ENCODE measurements around the gene EP300.
"Not testable (repeated sequence)": the region's sequence is repeated elsewhere in the genome, so short reads cannot be mapped to it uniquely, and the experiment has no call there.

Gene EP300

GRCh38 chr22:41132550-41132949, 40.2 kb downstream of the EP300 start:
- DNase-seq = no peak
- in situ Hi-C loops (cut with MboI; ENCODE audit: low pct_unique_long_range_greater_than_20kb, low sequenced_read_pairs) = no loop called here

- in situ Hi-C loops (cut with MboI; ENCODE audit: low pct_unique_long_range_greater_than_20kb, low sequenced_read_pairs) = no loop called here
- DNase-seq = no peak
These were observed 48.1 kb downstream of the EP300 start for GRCh38 chr22:41140365-41140957.

- in situ Hi-C loops (cut with MboI; ENCODE audit: low pct_unique_long_range_greater_than_20kb, low sequenced_read_pairs); DNase-seq: not testable (repeated sequence)
These were observed 53.5 kb downstream of the EP300 start for GRCh38 chr22:41145921-41146320.

- no peak for DNase-seq
- in situ Hi-C loops (cut with MboI; ENCODE audit: low pct_unique_long_range_greater_than_20kb, low sequenced_read_pairs) = no loop called here
These were observed 54.2 kb downstream of the EP300 start for GRCh38 chr22:41146573-41146972.

GRCh38 chr22:41147722-41148121, 55.3 kb downstream of the EP300 start:
- no peak for DNase-seq

GRCh38 chr22:41152902-41153301, 60.5 kb downstream of the EP300 start:
- DNase-seq = no peak
- in situ Hi-C loops (cut with MboI; ENCODE audit: low pct_unique_long_range_greater_than_20kb, low sequenced_read_pairs) = no loop called here

More at GRCh38 chr22:41147722-41148121, 55.3 kb downstream of the EP300 start:
- in situ Hi-C loops (cut with MboI; ENCODE audit: low pct_unique_long_range_greater_than_20kb, low sequenced_read_pairs) = no loop called here

- in situ Hi-C loops (cut with MboI; ENCODE audit: low pct_unique_long_range_greater_than_20kb, low sequenced_read_pairs) = no loop called here
These were observed 64.7 kb downstream of the EP300 start for GRCh38 chr22:41157083-41157482.

GRCh38 chr22:41169157-41169556, 76.8 kb downstream of the EP300 start:
- in situ Hi-C loops (cut with MboI; ENCODE audit: low pct_unique_long_range_greater_than_20kb, low sequenced_read_pairs) = no loop called here
- DNase-seq = no peak

More at GRCh38 chr22:41157083-41157482, 64.7 kb downstream of the EP300 start:
- no peak for DNase-seq

GRCh38 chr22:41171996-41172395, 79.6 kb downstream of the EP300 start:
- no peak for DNase-seq
- in situ Hi-C loops (cut with MboI; ENCODE audit: low pct_unique_long_range_greater_than_20kb, low sequenced_read_pairs) = no loop called here

GRCh38 chr22:41175546-41175945, 83.2 kb downstream of the EP300 start:
- in situ Hi-C loops (cut with MboI; ENCODE audit: low pct_unique_long_range_greater_than_20kb, low sequenced_read_pairs) = no loop called here
- no peak for DNase-seq

GRCh38 chr22:41177040-41177621, 84.7 kb downstream of the EP300 start:
- no peak for DNase-seq
- in situ Hi-C loops (cut with MboI; ENCODE audit: low pct_unique_long_range_greater_than_20kb, low sequenced_read_pairs) = no loop called here

GRCh38 chr22:41177622-41178424, 85.4 kb downstream of the EP300 start:
- in situ Hi-C loops (cut with MboI; ENCODE audit: low pct_unique_long_range_greater_than_20kb, low sequenced_read_pairs) = no loop called here
- no peak for DNase-seq

- in situ Hi-C loops (cut with MboI; ENCODE audit: low pct_unique_long_range_greater_than_20kb, low sequenced_read_pairs) = no loop called here
- DNase-seq = no peak
These were observed 86.1 kb downstream of the EP300 start for GRCh38 chr22:41178425-41178975.

- DNase-seq; in situ Hi-C loops (cut with MboI; ENCODE audit: low pct_unique_long_range_greater_than_20kb, low sequenced_read_pairs): not testable (repeated sequence)
These were observed 88.0 kb downstream of the EP300 start for GRCh38 chr22:41180362-41180761.

- DNase-seq = no peak
- in situ Hi-C loops (cut with MboI; ENCODE audit: low pct_unique_long_range_greater_than_20kb, low sequenced_read_pairs) = no loop called here
These were observed 88.5 kb downstream of the EP300 start for GRCh38 chr22:41180926-41181325.

GRCh38 chr22:41181349-41182241, 89.2 kb downstream of the EP300 start:
- DNase-seq = no peak
- in situ Hi-C loops (cut with MboI; ENCODE audit: low pct_unique_long_range_greater_than_20kb, low sequenced_read_pairs) = no loop called here

- in situ Hi-C loops (cut with MboI; ENCODE audit: low pct_unique_long_range_greater_than_20kb, low sequenced_read_pairs) = no loop called here
- no peak for DNase-seq
These were observed 92.3 kb downstream of the EP300 start for GRCh38 chr22:41184679-41185078.

- no peak for DNase-seq
- in situ Hi-C loops (cut with MboI; ENCODE audit: low pct_unique_long_range_greater_than_20kb, low sequenced_read_pairs) = no loop called here
These were observed 99.1 kb downstream of the EP300 start for GRCh38 chr22:41191467-41191866.

GRCh38 chr22:41193829-41194228, 101.4 kb downstream of the EP300 start:
- in situ Hi-C loops (cut with MboI; ENCODE audit: low pct_unique_long_range_greater_than_20kb, low sequenced_read_pairs) = no loop called here

More at GRCh38 chr22:41193829-41194228, 101.4 kb downstream of the EP300 start:
- no peak for DNase-seq
